Peyer's patch (tissue), 4 donors: Measurements from ENCODE around the gene MUC5B. TPM values are rescaled to one million over a fixed set of nuclear protein-coding genes. Genes with fewer than 3 reads are reported as not detected.

Source experiments
- DNase-seq, 3 donors: peaks; one replicate each; pipeline ENCODE4 v3.0.0-alpha.2; 2017 to 2019
- H3K27ac ChIP-seq, 4 donors: fragments of 200-600 bp; sonication (generic); one replicate each; pipeline ENCODE4 v1.5.1; 2016 to 2019
- H3K27me3 ChIP-seq, 2 donors: fragments of 200-600 bp; sonication (generic); one replicate each; pipeline ENCODE4 v1.5.1; 2019
- H3K36me3 ChIP-seq, 3 donors: fragments of 200-600 bp; sonication (generic); one replicate each; pipeline ENCODE4 v1.5.1; 2016 to 2019
- H3K4me1 ChIP-seq, 4 donors: fragments of 200-600 bp; sonication (generic); one replicate each; pipeline ENCODE4 v1.5.1; 2016 to 2019
- H3K4me3 ChIP-seq, 4 donors: fragments of 200-600 bp; sonication (generic); 1 replicate in 3 of 4; 2 replicates in 1 of 4; pipeline ENCODE4 v1.5.1; 2016 to 2019; ENCODE audit warnings: mild to moderate bottlenecking in 1 of 4
- H3K9me3 ChIP-seq, 4 donors: fragments of 200-600 bp; sonication (generic); one replicate each; pipeline ENCODE4 v1.5.1; 2016 to 2019; ENCODE audit warnings: mild to moderate bottlenecking in 1 of 4
- CTCF ChIP-seq, 6 experiments: fragments of 450-650 bp in 4 of 6; fragments of 200-600 bp in 2 of 6; sonication (generic) in 1 of 6; IDR thresholded peaks; one replicate each; pipeline ENCODE4 v1.5.1; 2017 to 2019; ENCODE audit warnings: antibody characterized with exemption in 6 of 6, mild to moderate bottlenecking in 3 of 6, moderate library complexity in 1 of 6
- POLR2A ChIP-seq, 2 donors: fragments of 450-650 bp; IDR thresholded peaks; one replicate each; pipeline ENCODE4 v1.5.1; 2017; ENCODE audit warnings: antibody characterized with exemption in 2 of 2, mild to moderate bottlenecking in 2 of 2, moderate library complexity in 2 of 2
- total RNA-seq, 4 donors: library from RNA; depleted of rRNA; stranded (reverse); fragments of >200 nt; gene quantifications; one replicate each; pipeline ENCODE4 v1.1.0, GENCODE V29; 2016

MUC5B gene
- total RNA-seq, 4 donors from 2014 or later, result 0.18 to 25.6 (median 10.5) TPM

- no peak for DNase-seq
- peaks cover 0 to 9% (median 0%) of the 10 kb centered on the region in 3 donors for H3K36me3 ChIP-seq
- no peak for TF ChIP-seq CTCF (IDR thresholded peaks at IDR 0.05)
- no peak for TF ChIP-seq POLR2A (IDR thresholded peaks at IDR 0.05)
Observed at GRCh38 chr11:1300121-1300520, 77.3 kb downstream of the MUC5B start.

GRCh38 chr11:1300569-1301187, 77.8 kb downstream of the MUC5B start:
- DNase-seq, result peak in 2 of 3 donors; percentile 8 to 42
- no peak overlapping the region for H3K4me3 ChIP-seq
- H3K27me3 ChIP-seq, result no peaks in the 10 kb centered on the region
- TF ChIP-seq CTCF (IDR thresholded peaks at IDR 0.05) (no peak), POLR2A (IDR thresholded peaks at IDR 0.05) (no peak)
- H3K36me3 ChIP-seq, result peaks cover 0 to 4% (median 0%) of the 10 kb centered on the region in 3 donors
- peak overlapping the region in 1 of 4 donors; percentile 21 for H3K27ac ChIP-seq
- no peaks in the 10 kb centered on the region for H3K9me3 ChIP-seq
- H3K4me1 ChIP-seq, result peaks cover 0 to 79% (median 14%) of the 10 kb centered on the region in 4 donors

More at GRCh38 chr11:1300121-1300520, 77.3 kb downstream of the MUC5B start:
- Histone ChIP-seq H3K27ac (peak overlapping the region in 1 of 4 donors; percentile 63), H3K4me1 (peaks cover 0 to 74% (median 14%) of the 10 kb centered on the region in 4 donors), H3K9me3 (no peaks in the 10 kb centered on the region), H3K4me3 (no peak overlapping the region), H3K27me3 (no peaks in the 10 kb centered on the region)

- TF ChIP-seq POLR2A (IDR thresholded peaks at IDR 0.05), result no peak
- TF ChIP-seq CTCF (IDR thresholded peaks at IDR 0.05), result no peak
- H3K27me3 ChIP-seq, result no peaks in the 10 kb centered on the region
- H3K4me1 ChIP-seq, result peaks cover 0 to 87% (median 15%) of the 10 kb centered on the region in 4 donors
- H3K9me3 ChIP-seq, result no peaks in the 10 kb centered on the region
- no peaks in the 10 kb centered on the region for H3K36me3 ChIP-seq
- peak in 1 of 3 donors; percentile 12 for DNase-seq
- H3K27ac ChIP-seq, result no peak overlapping the region
- H3K4me3 ChIP-seq, result no peak overlapping the region
Observed at GRCh38 chr11:1301220-1302000, 78.5 kb downstream of the MUC5B start.

- no peaks in the 10 kb centered on the region for H3K36me3 ChIP-seq
- peak overlapping the region in 1 of 4 donors; percentile 2 for H3K27ac ChIP-seq
- TF ChIP-seq CTCF (IDR thresholded peaks at IDR 0.05) (no peak), POLR2A (IDR thresholded peaks at IDR 0.05) (no peak)
- no peak overlapping the region for H3K4me3 ChIP-seq
- peak; percentile 12 to 55 (median 51) for DNase-seq
- peaks cover 5 to 91% (median 16%) of the 10 kb centered on the region in 4 donors for H3K4me1 ChIP-seq
- no peaks in the 10 kb centered on the region for H3K9me3 ChIP-seq
- H3K27me3 ChIP-seq, result no peaks in the 10 kb centered on the region
Observed at GRCh38 chr11:1302041-1302460, 79.2 kb downstream of the MUC5B start.

GRCh38 chr11:1302461-1303125, 79.7 kb downstream of the MUC5B start:
- Histone ChIP-seq H3K4me1 (peaks cover 11 to 91% (median 19%) of the 10 kb centered on the region in 4 donors), H3K27ac (peak overlapping the region in 1 of 4 donors; percentile 2)

More at GRCh38 chr11:1302461-1303125, 79.7 kb downstream of the MUC5B start:
- Histone ChIP-seq H3K9me3 (no peaks in the 10 kb centered on the region), H3K4me3 (no peak overlapping the region), H3K36me3 (no peaks in the 10 kb centered on the region), H3K27me3 (no peaks in the 10 kb centered on the region)
- TF ChIP-seq CTCF (IDR thresholded peaks at IDR 0.05) (no peak), POLR2A (IDR thresholded peaks at IDR 0.05) (no peak)
- DNase-seq, result peak in 2 of 3 donors; percentile 5 to 49
